PC-9 (cell line): Measurements from ENCODE around the gene ACBD6.

Experiments used
- EZH2 ChIP-seq: fragments of 200-600 bp; sonication (generic); IDR thresholded peaks from 2 replicates; pipeline ENCODE4 v1.8.0; 2017; ENCODE audit warnings: antibody characterized with exemption, low read depth
- TF ChIP-seq, protein P1 (sequence below): fragments of 200-600 bp; sonication (generic); conservative IDR thresholded peaks from 2 replicates; pipeline ENCODE4 v1.6.1; 2017; ENCODE audit warnings: mixed run types, antibody characterized with exemption, mild to moderate bottlenecking, moderate library complexity

DNA sequence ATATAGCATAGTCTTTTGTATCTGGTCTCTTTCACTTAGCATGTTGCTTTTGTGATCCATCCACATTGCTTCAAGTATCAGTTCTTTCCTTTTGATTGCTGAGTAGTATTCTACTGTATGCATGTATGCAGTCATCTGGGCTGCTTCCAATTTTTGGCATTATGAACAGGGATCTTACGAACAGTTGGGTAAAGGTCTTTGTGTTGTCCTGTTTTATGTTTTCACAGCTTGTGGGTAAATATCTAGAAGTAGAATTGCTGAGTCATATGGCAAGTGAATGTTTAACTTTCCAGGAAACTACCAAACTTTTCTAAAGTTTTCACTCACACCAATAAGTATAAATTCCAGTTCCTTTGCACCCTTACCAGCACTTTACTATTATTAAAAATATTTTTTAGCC is 211.4 kb downstream of the ACBD6 start:
- TF ChIP-seq, protein P1, sequence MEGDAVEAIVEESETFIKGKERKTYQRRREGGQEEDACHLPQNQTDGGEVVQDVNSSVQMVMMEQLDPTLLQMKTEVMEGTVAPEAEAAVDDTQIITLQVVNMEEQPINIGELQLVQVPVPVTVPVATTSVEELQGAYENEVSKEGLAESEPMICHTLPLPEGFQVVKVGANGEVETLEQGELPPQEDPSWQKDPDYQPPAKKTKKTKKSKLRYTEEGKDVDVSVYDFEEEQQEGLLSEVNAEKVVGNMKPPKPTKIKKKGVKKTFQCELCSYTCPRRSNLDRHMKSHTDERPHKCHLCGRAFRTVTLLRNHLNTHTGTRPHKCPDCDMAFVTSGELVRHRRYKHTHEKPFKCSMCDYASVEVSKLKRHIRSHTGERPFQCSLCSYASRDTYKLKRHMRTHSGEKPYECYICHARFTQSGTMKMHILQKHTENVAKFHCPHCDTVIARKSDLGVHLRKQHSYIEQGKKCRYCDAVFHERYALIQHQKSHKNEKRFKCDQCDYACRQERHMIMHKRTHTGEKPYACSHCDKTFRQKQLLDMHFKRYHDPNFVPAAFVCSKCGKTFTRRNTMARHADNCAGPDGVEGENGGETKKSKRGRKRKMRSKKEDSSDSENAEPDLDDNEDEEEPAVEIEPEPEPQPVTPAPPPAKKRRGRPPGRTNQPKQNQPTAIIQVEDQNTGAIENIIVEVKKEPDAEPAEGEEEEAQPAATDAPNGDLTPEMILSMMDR: no peak
- TF ChIP-seq EZH2: no peak
